IPS-18c (cell line): ENCODE results near the gene CNIH3.

Experiments used
- H3K4me3 ChIP-seq: 2 replicates; pipeline ENCODE4 v1.7.0; 2013; ENCODE audit warnings: low read depth, mild to moderate bottlenecking, low read length, moderate library complexity; ENCODE audit not compliant: insufficient read depth
- H3K9me3 ChIP-seq: one replicate; pipeline ENCODE4 v1.6.1; 2013; ENCODE audit warnings: mild to moderate bottlenecking, low read length, moderate library complexity; ENCODE audit not compliant: control insufficient read depth, insufficient read depth

CNIH3 gene

DNA sequence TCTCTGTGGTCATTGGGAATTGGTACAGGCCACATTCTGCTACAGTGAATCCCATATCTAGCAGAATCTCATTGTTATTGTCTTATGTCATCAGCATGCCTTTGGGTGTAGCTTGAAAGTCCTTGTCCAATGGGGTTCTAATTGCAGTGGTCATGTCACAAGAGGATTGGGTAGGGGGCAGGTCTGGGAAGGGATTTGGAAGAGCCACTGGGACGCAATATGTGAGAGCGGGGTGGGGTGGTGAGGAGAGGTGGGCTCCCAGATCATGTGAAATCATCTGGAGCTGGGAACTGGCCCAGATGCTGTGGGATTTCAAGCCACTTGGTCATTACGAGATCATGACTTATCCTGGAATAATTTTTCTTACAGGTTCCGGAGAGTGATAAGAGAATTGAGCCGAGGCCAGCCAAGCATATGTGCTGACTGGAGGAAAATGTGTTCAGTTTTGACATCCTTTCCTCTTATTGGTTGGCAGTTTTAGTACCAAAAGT is 16.3 kb downstream of the CNIH3 start:
- Histone ChIP-seq H3K9me3 (peaks cover 2% of the 10 kb centered on the region), H3K4me3 (no peak overlapping the region)

DNA sequence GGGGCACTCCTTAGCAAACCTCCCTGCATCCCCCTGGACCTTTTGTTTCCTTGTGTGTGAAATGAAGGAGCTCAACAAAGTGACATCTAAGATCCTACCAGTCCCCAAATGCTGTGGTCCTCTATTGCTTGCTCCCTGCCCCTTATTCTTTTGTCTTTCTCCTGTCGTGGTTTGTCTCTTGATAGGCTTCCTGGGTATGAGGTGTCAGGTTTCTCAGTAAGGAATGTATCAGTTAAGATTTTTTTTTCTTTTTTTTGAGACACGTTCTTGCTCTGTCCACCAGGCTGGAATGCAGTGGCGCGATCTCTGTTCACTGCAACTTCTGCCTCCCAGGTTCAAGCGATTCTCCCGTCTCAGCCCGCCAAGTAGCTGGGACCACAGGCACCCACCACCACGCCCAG is 16.8 kb downstream of the CNIH3 start:
- no peak overlapping the region for H3K4me3 ChIP-seq
- H3K9me3 ChIP-seq, result peaks cover 2% of the 10 kb centered on the region

DNA sequence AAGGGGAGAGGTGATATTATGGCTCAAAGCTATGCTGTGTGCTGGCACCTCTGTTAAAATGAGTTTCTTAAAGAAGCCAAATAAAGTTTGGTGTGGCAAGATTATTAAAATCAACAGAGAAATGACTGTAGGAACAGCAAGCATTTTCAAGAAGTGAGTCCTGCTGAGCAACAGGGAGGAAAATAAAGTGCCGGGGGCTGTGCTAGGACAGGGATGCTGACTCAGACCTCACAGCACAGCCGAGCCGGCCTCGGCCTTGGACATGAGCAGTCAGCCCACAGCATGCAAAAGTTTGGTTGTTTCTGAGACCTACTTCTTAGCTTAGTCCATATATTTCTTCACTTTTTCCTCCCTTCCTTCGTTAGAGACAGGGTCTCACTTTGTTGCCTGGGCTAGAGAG is 19.2 kb downstream of the CNIH3 start:
- H3K9me3 ChIP-seq, result peaks cover 2% of the 10 kb centered on the region
- no peak overlapping the region for H3K4me3 ChIP-seq

GRCh38 chr1:224637515-224637914 is 21.4 kb downstream of the CNIH3 start:
- no peaks in the 10 kb centered on the region for H3K9me3 ChIP-seq
- no peak overlapping the region for H3K4me3 ChIP-seq

GRCh38 chr1:224637936-224638335 is 21.8 kb downstream of the CNIH3 start:
- H3K9me3 ChIP-seq, result no peaks in the 10 kb centered on the region
- no peak overlapping the region for H3K4me3 ChIP-seq

GRCh38 chr1:224639426-224639975 is 23.4 kb downstream of the CNIH3 start:
- no peak overlapping the region for H3K4me3 ChIP-seq
- no peaks in the 10 kb centered on the region for H3K9me3 ChIP-seq

DNA sequence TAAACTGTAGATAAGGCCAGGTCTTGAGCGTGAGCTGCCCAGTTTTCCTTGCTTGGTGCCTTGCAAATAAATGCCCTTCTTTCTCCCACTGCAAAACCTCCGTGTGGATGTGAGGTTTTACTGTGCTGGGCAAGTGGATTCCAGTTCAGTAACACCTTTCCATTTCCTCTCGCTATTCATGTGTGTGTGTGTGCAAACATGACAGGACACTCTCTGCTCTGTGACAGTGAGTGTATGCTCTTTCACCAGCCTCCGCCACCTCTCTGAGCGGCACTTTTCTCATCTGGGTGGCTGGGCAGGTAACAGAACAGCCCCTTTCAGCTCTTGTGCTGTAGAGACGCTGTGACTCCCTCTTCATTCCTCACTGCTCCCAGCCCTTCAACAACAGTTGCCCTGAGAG is 23.9 kb downstream of the CNIH3 start:
- no peaks in the 10 kb centered on the region for H3K9me3 ChIP-seq
- no peak overlapping the region for H3K4me3 ChIP-seq

DNA sequence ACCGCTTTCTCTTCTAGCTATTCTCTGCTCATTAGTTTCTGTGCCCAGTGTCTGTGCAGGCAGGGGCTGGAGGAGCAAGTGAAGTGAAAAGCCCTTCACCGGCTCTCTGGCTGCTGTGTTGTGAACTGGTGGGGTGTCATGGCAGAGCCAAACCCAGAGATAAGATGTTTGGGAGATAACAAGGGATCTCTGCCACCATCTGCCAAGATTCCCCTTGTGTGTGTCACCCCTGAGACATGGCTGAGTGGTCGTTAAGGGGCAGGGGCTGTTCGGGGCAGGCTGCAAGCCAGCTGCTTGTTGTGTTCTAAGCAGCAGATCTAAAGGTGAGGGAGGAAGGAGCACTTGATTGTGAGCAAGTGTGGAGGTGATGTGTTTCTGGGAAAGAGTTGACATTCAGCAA is 24.5 kb downstream of the CNIH3 start:
- H3K9me3 ChIP-seq, result no peaks in the 10 kb centered on the region
- H3K4me3 ChIP-seq, result no peak overlapping the region

- no peak overlapping the region for H3K4me3 ChIP-seq
- H3K9me3 ChIP-seq, result no peaks in the 10 kb centered on the region
These were observed 24.9 kb downstream of the CNIH3 start for GRCh38 chr1:224641030-224641429.

GRCh38 chr1:224643653-224644052 is 27.5 kb downstream of the CNIH3 start:
- no peaks in the 10 kb centered on the region for H3K9me3 ChIP-seq

DNA sequence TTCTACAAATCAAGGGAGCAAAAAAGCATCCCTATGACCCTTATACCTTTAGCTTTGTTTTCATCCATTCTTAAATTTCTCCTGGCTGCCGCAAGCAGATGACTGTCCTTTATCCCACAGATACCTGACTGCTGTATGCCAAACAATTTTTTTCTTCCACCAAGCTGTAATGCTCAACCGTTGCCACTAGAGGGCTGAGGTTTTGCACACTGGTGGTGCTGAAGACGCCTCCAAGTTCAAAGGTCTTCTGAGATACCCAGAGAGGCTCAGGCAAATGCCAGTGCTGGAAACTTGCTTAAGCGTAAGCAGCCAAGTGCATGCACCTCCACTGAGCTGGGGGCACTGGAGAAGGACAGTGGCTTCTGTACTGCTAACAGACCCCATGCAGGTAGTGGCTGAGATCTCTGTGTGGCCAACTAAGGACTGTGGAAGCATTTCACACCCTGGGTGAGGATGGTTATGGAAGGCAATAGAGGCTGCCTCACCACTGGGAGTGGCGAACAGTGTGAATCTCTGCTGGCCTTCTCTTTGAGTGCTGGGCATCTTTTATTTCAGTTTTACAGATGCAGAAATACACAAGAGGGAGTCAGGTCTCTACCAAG is 28.5 kb downstream of the CNIH3 start:
- Histone ChIP-seq H3K4me3 (no peak overlapping the region), H3K9me3 (no peaks in the 10 kb centered on the region)

More at GRCh38 chr1:224643653-224644052, 27.5 kb downstream of the CNIH3 start:
- no peak overlapping the region for H3K4me3 ChIP-seq

DNA sequence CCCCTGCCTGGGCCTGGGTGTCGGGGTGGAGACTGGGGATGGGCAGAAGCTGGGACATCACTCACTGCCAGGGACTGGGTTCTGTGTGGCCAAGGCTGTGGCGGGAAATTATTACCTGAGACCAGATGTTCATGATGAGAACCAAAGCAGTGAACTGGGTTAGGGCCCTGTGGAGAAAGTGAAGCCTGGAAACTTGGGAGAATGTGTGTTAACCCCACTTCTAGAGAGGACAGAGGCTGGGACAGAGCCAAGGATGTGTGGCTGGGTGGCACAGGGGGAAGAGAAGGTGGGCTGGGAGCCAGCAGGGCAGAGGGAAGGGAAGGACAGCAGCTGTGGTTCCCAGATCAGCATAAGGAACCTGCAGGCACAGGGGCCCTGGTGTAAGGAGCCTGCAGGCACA is 31.3 kb downstream of the CNIH3 start:
- Histone ChIP-seq H3K9me3 (no peaks in the 10 kb centered on the region), H3K4me3 (no peak overlapping the region)

DNA sequence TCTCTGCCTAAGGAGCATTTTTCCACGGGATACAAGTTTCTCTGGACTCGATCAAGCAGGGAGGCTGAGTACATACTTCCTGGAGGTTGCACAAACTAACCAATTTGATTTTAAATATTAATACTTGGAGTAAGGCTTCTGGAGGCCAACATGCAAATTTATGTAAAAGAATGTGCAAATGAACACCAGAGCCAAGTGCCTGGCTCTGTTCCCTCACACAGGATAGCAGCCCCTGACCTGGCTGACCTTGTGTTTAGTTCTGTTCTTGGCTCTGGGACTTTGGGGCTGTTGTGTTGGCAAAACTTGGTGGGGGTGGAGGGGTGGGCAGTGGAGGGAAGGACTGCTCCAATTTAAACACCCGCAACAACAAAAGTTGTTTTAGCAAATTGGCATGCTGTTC is 34.2 kb downstream of the CNIH3 start:
- H3K4me3 ChIP-seq, result no peak overlapping the region
- H3K9me3 ChIP-seq, result no peaks in the 10 kb centered on the region

DNA sequence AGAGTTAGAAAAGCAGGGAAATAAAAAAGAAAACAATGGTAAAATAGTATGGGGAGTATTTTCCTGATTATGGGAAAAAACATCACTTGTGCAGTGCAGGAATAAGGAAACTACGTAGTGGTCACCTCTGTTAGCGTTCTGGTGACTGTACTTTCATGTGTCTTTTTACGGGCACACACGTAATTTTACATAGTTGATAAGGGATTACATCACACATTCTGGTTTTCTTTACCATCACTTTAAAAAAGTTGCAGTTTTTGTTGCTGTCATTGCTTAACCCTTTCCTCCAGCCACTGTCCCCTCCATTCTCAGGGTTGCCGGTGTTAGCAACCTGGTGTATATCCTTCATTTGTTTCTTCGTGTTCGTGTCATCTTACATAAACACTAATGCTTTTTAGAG is 35.1 kb downstream of the CNIH3 start:
- Histone ChIP-seq H3K4me3 (no peak overlapping the region), H3K9me3 (no peaks in the 10 kb centered on the region)

- Histone ChIP-seq H3K9me3 (no peaks in the 10 kb centered on the region), H3K4me3 (no peak overlapping the region)
These were observed 40.3 kb downstream of the CNIH3 start for GRCh38 chr1:224656392-224656791.

GRCh38 chr1:224660074-224660473 is 44.0 kb downstream of the CNIH3 start:
- Histone ChIP-seq H3K9me3 (no peaks in the 10 kb centered on the region), H3K4me3 (no peak overlapping the region)

DNA sequence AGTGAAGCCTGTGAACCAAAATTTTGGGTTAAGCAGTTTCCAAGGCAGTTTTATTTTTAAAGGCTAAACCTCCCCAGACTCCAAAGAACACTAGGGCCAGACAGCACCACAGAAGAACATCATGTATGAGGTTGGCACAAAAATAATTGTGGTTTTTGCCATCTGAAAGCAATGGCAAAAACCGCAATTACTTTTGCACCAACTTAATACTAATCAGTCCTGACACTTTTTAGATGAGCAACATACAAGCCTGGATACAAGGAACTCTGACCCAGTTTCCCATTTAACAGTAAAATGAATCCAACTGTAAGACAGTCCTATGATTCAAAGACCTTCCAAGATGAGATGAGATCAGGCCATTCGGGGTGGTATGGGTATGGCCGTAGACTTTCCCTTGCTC is 46.8 kb downstream of the CNIH3 start:
- no peaks in the 10 kb centered on the region for H3K9me3 ChIP-seq
- no peak overlapping the region for H3K4me3 ChIP-seq

DNA sequence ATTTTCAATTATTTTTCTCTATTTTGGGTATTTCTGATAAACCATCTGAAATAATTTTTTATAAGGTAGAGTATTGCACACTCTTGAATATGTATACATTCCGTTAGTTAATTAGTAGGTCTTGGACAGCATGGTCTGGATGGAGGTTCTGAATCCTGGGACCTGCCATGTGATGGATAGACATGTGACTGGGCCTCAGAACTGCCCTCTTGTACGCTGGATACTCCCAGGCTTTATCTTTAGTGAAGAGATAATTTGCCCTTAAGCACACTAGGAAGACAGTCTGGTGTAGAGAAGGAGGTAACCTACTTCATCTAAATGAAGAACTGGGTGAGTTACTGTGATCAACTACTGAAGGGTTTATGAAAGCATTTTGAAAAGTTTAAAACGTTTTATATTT is 48.9 kb downstream of the CNIH3 start:
- Histone ChIP-seq H3K9me3 (no peaks in the 10 kb centered on the region), H3K4me3 (no peak overlapping the region)

GRCh38 chr1:224666078-224666477 is 50.0 kb downstream of the CNIH3 start:
- H3K9me3 ChIP-seq, result no peaks in the 10 kb centered on the region
- H3K4me3 ChIP-seq, result no peak overlapping the region
